ENCODE data around the gene STRN3.

DNA sequence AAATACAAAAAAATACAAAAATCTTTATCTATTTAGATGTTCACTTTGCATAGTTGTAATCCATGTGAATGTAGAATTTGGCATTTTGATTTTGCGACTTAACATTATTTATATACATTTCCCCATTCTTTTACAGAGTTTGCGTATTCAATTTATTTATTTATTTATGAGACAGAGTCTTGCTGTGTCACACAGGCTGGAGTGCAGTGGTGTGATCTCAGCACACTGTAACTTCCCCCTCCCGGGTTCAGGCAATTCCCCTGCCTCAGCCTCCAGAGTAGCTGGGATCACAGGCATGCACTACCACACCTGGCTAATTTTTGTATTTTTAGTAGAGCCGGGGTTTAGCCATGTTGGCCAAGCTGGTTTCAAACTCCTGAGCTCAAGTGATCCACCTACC, 25.3 kb upstream of the STRN3 start:
- TF ChIP-seq CTCF (IDR thresholded peaks at IDR 0.05) (no peak), EP300 (IDR thresholded peaks at IDR 0.05) (no peak)
